Sigmoid colon (tissue), 4 donors: ENCODE data around the gene OR6J1.

ENCODE experiments used
- EP300 ChIP-seq, 4 donors: sonication (generic); formaldehyde crosslinking; IDR thresholded peaks; one replicate each; pipeline ENCODE4 v1.6.1; 2017; ENCODE audit warnings: antibody characterized with exemption in 4 of 4
- POLR2A ChIP-seq, 2 donors: fragments of 450-650 bp; IDR thresholded peaks; one replicate each; pipeline ENCODE4 v1.6.1; 2016; ENCODE audit warnings: antibody characterized with exemption in 2 of 2, mild to moderate bottlenecking in 2 of 2, moderate library complexity in 2 of 2
- POLR2AphosphoS5 ChIP-seq, 4 donors: sonication (generic); formaldehyde crosslinking; IDR thresholded peaks; one replicate each; pipeline ENCODE4 v1.6.1; 2017; ENCODE audit warnings: antibody characterized with exemption in 4 of 4
- TF ChIP-seq, protein P1 (sequence below), 4 experiments: fragments of 450-650 bp in 3 of 4; fragments of 200-600 bp in 1 of 4; IDR thresholded peaks; one replicate each; pipeline ENCODE4 v1.5.1; 2016 to 2019; ENCODE audit warnings: antibody characterized with exemption in 4 of 4, mild to moderate bottlenecking in 3 of 4, moderate library complexity in 2 of 4

DNA sequence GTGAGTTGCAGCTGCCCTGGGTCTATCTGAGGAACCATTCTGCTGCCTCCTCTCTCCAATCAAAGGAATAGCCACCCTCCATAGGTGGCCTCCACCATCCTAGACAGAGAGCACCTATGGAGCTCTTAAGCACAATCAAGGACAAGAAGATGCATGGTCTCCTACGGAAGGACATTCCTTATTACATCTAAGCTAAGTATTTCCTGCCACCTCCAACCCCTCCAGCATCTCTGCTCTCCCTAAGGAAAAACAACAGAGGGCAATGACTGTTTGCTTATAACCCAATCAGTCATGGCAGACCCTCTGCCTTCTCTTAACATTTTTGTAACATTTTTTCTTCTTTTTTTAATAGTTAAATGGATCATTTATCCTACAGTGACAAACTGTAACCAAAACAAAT, 14.8 kb upstream of the OR6J1 start:
- TF ChIP-seq EP300 (IDR thresholded peaks at IDR 0.05) (no peak), POLR2A (IDR thresholded peaks at IDR 0.05) (no peak), POLR2AphosphoS5 (IDR thresholded peaks at IDR 0.05) (no peak)
- TF ChIP-seq, protein P1, sequence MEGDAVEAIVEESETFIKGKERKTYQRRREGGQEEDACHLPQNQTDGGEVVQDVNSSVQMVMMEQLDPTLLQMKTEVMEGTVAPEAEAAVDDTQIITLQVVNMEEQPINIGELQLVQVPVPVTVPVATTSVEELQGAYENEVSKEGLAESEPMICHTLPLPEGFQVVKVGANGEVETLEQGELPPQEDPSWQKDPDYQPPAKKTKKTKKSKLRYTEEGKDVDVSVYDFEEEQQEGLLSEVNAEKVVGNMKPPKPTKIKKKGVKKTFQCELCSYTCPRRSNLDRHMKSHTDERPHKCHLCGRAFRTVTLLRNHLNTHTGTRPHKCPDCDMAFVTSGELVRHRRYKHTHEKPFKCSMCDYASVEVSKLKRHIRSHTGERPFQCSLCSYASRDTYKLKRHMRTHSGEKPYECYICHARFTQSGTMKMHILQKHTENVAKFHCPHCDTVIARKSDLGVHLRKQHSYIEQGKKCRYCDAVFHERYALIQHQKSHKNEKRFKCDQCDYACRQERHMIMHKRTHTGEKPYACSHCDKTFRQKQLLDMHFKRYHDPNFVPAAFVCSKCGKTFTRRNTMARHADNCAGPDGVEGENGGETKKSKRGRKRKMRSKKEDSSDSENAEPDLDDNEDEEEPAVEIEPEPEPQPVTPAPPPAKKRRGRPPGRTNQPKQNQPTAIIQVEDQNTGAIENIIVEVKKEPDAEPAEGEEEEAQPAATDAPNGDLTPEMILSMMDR (IDR thresholded peaks at IDR 0.05): no peak
